ENCODE measurements around the gene RTEL1.
"Not testable (repeated sequence)": the region's sequence is repeated elsewhere in the genome, so short reads cannot be mapped to it uniquely, and the experiment has no call there.

Gene RTEL1

GRCh38 chr20:63613863-63614594, 44.1 kb upstream of the RTEL1 start:
- peaks cover 23% of the 10 kb centered on the region for H3K36me3 ChIP-seq (replicated peaks)
- DNase-seq; H3K27ac ChIP-seq; H3K27me3 ChIP-seq (replicated peaks); H3K4me3 ChIP-seq (ENCODE audit: low read depth, low read length); in situ Hi-C loops (cut with HindIII; ENCODE audit: low pct_ligation_motif_present, low sequenced_read_pairs): not testable (repeated sequence)
- peak; percentile 47 for TF ChIP-seq CTCF (IDR thresholded peaks at IDR 0.05; ENCODE audit: low read depth, low read length, missing control alignments)

- Histone ChIP-seq H3K36me3 (replicated peaks) (peaks cover 27% of the 10 kb centered on the region), H3K27ac (no peak overlapping the region), H3K27me3 (replicated peaks) (no peaks in the 10 kb centered on the region), H3K4me3 (ENCODE audit: low read depth, low read length) (no peak overlapping the region)
- in situ Hi-C loops (cut with HindIII; ENCODE audit: low pct_ligation_motif_present, low sequenced_read_pairs) = no loop called here
- DNase-seq = no peak
- no peak for TF ChIP-seq CTCF (IDR thresholded peaks at IDR 0.05; ENCODE audit: low read depth, low read length, missing control alignments)
Observed at GRCh38 chr20:63617092-63617875, 40.8 kb upstream of the RTEL1 start.

- H3K4me3 ChIP-seq (ENCODE audit: low read depth, low read length) = no peak overlapping the region
- TF ChIP-seq CTCF (IDR thresholded peaks at IDR 0.05; ENCODE audit: low read depth, low read length, missing control alignments) = no peak
- in situ Hi-C loops (cut with HindIII; ENCODE audit: low pct_ligation_motif_present, low sequenced_read_pairs) = no loop called here
- H3K27me3 ChIP-seq (replicated peaks) = no peaks in the 10 kb centered on the region
- no peak overlapping the region for H3K27ac ChIP-seq
- H3K36me3 ChIP-seq (replicated peaks) = peaks cover 27% of the 10 kb centered on the region
- no peak for DNase-seq
Observed at GRCh38 chr20:63617876-63618265, 40.2 kb upstream of the RTEL1 start.

- H3K27ac ChIP-seq = no peak overlapping the region
- H3K27me3 ChIP-seq (replicated peaks) = no peaks in the 10 kb centered on the region
- no peak for DNase-seq
- H3K4me3 ChIP-seq (ENCODE audit: low read depth, low read length) = no peak overlapping the region
- TF ChIP-seq CTCF (IDR thresholded peaks at IDR 0.05; ENCODE audit: low read depth, low read length, missing control alignments) = no peak
- peaks cover 27% of the 10 kb centered on the region for H3K36me3 ChIP-seq (replicated peaks)
- in situ Hi-C loops (cut with HindIII; ENCODE audit: low pct_ligation_motif_present, low sequenced_read_pairs) = no loop called here
Observed at GRCh38 chr20:63618291-63618980, 39.7 kb upstream of the RTEL1 start.

- no peak for DNase-seq
- in situ Hi-C loops (cut with HindIII; ENCODE audit: low pct_ligation_motif_present, low sequenced_read_pairs) = no loop called here
- H3K27me3 ChIP-seq (replicated peaks) = no peaks in the 10 kb centered on the region
- H3K36me3 ChIP-seq (replicated peaks) = peaks cover 27% of the 10 kb centered on the region
- no peak overlapping the region for H3K4me3 ChIP-seq (ENCODE audit: low read depth, low read length)
- no peak for TF ChIP-seq CTCF (IDR thresholded peaks at IDR 0.05; ENCODE audit: low read depth, low read length, missing control alignments)
- no peak overlapping the region for H3K27ac ChIP-seq
Observed at GRCh38 chr20:63619086-63619485, 39.0 kb upstream of the RTEL1 start.

All from brain microvascular endothelial cell (primary cell).